HG02852 (cell line): Measurements from ENCODE around the gene SPOCK3.

Experiments used
- ATAC-seq: cut with Tn5 transposase; IDR thresholded peaks from one replicate; pipeline ENCODE4 v1.9.1; 2021; ENCODE audit warnings: mild to moderate bottlenecking, moderate library complexity; ENCODE audit not compliant: unreplicated experiment

The SPOCK3 gene

DNA sequence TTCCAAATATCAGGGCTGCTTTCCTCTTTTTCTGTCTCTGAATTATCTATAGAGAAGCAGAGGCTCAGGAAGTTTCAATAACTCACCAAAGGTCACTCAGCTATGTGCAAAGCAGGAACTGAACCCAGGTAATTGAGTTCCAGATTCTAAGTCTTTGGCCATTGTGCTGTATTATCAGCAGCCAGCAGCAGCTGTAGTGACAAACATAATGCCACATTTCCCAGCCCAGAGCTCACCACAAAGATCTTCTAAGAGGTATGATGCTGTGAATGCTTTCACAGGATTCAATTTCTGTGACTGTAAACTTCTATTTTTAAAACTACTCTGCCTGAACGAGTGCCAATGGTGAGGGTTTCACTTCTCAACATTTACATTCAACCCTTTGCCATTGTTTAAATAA, 56.4 kb downstream of the SPOCK3 start:
- no peak for ATAC-seq

DNA sequence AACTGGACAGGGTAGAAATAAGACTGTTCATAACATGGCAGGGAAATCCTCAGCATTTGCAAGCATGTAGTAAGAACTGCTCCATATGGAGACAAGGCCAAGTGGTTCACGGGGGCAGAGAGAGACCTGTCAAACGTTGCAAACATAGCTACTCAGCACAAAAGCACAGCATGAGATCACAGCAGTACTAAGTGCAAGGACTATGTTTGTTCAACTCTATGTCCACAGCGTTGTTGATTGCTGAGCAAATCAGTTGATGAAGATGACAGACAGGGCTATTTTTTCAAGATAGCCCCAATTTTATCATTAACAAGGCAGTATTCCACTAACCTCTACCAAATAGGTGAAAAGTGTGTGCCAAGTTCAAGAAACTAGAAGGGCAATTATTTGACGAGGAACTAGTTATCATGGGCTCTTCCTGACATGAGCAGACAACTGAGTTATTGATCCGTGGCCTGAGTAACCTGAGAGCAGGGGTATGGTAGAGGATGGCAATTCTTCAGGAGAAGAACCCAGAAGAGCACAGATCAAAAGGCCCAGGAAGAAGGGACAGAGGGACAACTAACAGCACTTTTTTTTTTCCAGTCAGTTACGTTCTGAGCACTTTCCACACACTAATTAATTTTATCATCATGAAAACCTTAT, 57.4 kb downstream of the SPOCK3 start:
- no peak for ATAC-seq

DNA sequence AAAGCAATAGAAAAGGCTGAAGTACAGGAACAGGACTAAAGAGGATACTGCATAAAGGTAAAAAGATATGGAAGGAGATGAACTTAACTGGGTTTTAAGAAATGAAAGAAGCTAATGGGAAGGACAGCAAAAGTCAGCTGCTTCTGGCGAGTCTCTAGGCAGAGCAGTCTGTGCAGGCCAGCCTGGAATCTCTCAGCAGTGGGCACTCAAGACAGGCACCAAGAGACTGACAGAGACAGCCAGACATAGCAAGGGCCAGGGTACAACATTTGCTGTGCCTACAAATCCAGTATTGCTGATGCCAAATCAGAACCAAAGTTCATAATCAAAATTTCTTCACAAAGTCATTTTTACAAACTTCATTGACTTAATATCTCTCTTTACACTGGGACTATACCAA, 62.4 kb downstream of the SPOCK3 start:
- no peak for ATAC-seq

DNA sequence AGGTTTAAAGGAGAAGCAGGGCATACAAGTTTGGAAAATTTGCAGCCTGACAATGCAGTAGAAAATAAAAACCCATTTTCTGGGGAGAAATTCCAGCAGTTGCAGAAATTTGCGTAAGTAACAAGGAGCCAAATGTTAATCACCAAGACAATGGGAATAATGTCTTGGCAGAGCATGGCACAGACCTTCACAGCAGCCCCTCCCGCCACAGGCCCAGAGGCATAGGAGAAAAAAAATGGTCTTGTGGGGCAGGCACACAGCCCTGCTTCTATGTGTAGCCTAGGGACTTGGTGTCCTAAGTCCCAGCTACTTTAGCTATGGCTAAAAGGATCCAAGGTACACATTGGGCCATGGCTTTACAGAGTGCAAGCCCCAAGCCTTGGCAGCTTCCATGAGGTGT, 65.7 kb downstream of the SPOCK3 start:
- ATAC-seq = no peak

DNA sequence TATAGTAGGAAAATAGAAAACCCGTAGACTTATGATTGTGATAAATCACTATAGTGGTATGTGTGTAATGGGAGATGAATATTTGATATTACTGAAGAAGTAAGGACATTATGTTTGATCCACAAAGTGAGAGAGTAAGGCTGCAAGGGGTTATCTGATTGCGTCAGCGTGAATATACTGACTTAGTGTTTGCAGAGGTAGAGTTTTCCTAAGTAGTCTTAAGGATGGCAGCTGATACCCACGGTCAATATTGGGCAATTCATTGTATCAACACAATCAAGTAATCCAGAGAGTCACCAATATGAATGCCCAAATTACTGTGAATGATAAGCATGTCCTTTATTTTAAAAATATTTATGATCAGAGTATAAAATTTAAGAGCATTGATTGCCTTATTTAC, 83.7 kb downstream of the SPOCK3 start:
- no peak for ATAC-seq

DNA sequence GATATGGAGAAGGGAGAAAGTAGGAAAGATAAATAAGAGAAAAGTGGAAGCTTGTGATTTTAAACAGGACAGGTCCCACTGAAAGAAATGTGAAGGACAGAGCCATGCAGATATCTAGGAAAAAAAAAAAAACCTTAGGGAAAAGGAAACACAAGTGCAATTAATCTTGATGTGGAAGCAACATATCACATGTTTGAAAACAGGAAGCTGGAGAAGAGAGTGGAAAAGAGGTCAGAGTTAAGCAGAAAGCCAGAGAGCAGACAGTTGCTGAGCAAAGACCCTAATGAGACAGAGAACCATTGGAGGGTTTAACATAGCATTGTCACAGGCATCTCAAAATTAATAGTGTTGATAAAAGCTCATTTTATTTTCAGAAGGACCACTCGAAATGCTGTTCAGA, 89.7 kb downstream of the SPOCK3 start:
- ATAC-seq = no peak

DNA sequence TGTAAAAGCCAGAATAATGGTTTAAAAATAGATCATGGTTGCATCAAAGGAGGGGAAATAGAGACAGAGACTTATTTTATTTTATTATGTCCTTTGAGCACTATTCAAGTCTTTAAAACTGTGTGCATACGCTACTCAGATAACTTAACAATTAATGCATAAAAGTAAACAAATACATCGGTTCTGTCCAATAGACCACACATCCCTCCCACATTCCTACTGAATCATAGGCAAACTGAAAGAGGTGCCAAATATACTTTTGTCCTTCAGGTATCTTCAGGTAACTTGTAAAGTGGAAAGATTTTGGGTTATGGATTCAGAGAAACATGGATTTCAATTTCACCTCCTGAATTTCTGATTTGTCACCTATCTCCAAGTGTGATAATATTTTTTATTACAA, 91.3 kb downstream of the SPOCK3 start:
- ATAC-seq = no peak

DNA sequence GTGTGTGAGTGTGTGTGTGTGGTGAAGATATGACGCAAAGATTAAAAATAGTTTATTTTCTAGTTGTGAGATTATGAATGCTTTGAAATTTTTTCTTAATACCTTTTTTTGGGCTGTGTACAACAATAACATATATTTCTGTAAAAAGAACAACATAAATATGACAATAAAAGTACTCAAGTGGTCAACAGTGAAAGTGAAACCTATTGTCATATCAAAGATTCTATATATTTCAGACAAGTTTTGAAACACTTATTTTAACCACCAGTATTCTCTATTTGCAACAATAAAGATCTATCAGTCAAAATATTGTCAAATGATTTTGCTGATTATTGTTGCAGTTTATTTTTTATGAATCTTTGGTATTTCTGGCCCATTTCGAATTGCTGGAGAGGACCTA, 98.0 kb downstream of the SPOCK3 start:
- no peak for ATAC-seq

DNA sequence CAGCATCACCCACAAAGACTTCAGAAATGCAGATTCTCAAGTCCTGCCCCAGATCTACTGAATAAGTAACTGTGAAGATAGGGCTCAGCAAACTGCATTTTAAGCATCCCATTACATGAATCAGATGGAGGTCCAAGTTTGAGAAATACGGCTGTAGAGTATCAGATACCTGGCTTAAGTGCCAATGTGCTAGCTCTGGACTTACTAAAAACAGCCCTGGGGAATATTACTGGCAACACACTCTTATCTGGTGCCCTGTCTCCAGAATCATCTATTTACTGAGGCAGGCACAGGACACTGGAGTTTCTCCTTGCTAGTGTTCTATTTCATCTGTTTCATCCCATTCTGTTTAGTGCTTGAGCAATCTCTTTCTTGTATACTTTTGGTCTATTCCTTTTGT, 105.1 kb downstream of the SPOCK3 start:
- ATAC-seq = no peak

DNA sequence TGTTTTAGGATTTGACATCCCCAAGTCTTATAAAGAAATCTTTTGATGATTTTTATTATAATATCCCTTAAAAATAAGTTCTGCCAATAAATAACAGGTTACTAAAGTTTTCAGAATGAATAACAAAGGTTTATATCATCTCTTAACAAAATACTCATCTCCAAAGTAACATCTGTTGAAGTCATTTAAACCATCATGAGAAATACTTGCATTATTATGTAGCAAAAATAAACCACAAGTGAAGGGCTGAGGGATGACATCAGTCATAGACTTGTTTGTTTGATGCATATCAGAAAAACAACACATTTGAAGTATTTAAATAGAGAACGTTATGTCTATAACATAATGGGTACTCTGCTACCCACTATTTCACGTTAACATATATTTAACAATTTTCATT, 114.9 kb downstream of the SPOCK3 start:
- no peak for ATAC-seq

DNA sequence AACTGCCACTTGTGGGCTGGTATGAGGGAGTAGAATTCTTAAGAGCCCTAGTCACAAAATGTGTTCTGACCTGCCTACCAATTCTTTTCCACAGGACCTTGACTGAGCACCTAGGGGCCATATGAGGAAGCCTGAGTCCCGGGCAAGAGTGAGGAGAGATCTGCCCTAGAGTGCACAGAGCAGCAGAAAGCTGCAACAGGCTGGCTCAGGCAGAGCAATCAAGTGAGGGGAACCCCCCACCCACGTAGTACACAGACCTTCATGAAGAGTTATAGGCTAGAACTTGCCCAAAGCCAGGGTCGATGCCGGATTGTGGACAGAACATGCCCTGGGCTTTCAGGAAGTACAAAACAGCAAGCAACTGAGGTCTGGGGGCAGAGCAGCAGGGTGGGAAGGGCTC, 117.0 kb downstream of the SPOCK3 start:
- ATAC-seq = peak; percentile 39

DNA sequence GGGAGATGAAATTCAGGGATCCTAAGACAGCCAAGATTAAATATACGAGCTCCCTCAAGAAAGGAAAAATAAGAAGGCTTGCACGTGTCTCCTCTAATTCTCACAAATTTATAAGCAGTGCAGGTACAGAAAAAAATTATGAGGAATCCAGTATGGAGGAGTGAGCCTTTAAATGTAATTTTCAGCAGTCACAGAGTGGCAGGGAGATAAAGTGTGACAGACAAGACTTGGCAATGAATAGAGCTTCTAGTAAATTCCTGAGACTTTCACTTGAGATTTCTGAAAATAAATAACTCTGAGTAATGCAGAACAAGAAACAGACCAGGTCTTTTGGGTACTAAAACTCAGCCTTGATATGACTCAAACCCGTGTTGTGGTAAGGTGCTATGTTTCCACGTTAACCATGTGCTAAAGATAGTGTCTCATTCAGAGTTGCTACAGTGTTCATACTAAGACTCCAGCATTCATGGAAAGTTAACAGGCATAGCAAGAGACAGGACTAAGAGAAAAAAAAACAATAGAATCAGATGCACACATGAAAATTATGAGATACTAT, 119.8 kb downstream of the SPOCK3 start:
- ATAC-seq = peak; percentile 76

DNA sequence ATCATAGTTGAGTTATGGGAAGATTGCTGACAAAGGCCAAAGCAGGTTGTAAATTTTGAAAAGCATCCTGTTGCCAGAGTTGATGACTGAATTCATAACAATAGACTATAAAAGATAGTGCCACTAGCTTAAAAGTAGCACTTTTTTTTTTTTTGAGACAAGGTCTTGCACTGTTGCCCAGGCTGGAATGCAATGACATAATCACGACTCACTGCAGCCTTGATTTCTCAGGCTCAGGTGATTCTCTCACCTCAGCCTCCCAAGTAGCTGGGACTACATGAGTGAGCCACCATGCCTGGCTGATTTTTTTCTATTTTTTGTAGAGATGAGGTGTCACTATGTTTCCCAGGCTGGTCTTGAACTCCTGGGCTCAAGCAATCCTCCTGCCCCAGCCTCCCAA, 122.7 kb downstream of the SPOCK3 start:
- ATAC-seq = no peak

DNA sequence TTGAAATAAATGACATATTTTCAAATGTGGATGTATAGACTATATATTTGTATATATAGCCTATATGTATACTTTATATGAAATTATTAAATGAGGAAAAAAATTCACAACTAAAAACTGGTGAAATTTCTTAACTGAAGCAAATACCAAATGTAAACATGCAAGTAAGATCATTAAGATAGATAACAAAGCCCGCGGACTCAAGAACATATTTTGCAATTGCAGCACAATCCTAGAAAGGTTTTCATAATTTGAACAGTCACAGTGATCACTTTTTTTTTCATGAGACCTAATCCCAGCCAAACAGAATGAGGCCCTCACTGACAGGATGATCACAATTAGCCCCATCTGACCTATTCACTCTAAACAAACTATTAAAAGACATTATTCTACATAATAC, 123.2 kb downstream of the SPOCK3 start:
- no peak for ATAC-seq

DNA sequence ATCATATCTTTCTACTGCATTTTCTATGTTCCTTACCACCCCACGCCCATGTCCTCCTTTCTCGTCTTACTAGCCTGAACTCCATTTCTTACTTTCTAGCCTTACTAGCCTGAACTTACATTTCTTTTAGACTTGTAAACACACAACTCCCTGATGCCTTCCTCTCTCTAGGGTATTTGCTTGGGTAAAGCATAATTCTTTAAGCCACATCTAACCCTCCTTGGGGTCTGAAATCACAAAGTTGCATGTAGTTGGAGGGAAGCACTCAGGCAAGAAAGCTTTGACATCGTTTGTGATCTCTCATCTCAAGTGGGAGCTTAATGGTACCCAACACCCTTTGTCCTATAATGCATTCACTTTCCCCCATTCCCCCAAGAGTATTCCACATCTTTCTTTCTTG, 124.4 kb downstream of the SPOCK3 start:
- no peak for ATAC-seq

DNA sequence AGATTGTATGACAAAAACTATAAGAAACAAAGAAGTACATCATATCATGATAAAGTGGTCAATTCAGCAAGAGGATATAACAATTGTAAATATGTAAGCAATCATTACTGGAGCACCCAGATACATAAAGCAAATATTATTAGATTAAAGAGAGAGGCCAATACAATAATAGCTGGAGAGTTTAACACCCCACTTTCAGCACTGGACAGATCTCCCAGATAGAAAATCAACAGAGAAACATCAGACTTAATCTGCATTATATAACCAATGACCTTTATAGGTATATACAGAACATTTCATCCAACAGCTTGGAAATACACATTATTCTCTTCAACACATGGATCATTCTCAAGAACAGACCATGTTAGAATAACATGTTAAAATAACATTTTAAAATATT, 128.4 kb downstream of the SPOCK3 start:
- no peak for ATAC-seq

DNA sequence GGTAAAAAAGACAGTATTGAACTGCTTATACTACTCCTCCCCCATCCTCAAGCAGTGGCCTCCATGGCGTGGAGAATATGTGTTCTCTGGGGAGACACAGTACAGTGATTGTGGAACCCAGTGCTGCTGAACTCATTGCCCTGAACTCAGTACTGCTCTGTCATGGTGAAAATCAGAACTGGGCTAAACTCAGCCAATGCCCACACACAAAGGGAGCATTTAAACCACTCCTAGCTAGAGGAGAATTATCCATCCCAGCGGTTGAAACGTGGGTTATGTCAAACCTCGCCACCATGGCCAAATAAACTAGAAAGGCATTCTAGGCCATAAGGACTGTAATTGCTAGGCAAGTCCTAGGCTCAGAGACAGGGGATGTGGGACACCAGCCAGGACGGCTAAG, 131.8 kb downstream of the SPOCK3 start:
- ATAC-seq = no peak

DNA sequence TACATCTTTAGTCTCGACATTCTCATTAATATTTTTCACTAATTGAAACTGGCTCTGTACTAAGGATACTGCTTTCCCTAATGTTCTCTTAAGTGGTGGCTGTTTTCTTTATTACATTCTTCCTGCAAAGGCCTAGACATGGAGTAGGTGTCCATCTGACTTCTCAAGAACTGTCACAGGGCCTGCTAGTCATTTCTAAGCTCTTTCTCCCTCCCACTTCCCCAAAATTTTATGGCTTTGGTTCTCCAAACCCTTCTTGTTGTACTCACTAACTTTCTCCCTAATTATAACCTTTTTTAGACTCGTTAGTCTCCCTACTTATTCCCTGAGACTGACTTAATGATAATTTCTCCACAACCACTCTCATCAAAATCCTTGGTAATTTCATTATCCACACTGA, 133.3 kb downstream of the SPOCK3 start:
- no peak for ATAC-seq

DNA sequence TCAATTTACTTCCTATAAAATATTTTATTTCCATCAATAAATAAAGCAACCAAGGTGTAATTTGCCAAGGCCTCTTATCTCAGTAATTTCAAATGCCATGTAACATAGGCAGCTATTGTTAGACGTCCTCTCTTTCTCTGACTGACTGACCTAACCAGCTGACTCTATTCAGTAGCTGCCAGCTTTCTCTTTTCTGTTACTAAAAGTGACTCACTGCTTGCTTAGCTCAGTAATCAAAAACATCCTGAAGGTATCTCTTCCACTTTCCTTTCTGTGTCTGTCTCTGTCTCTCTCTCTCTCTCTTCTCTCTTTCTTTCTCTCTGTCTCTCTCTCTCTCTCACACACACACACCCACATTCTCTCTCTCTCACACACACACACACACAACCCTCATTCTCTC, 134.2 kb downstream of the SPOCK3 start:
- ATAC-seq = peak; percentile 83

DNA sequence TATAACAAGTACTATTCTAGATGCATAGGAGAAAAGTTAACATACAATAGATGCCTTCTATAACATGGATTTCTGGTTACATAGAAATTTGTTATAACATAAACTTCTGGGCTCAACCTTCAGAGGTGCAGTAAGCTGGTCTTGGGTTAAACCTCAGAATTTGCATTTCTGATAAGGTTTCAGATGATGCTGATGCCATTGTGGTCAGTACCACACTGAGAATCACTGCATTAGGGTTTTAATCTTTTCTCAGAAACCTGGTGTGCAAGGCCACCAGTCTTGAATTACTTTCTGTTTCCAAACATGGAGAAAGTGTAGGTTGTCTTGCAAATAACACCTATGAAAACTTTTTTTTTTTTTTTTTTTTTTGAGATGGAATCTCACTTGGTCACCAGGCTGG, 146.2 kb downstream of the SPOCK3 start:
- ATAC-seq = peak; percentile 70

DNA sequence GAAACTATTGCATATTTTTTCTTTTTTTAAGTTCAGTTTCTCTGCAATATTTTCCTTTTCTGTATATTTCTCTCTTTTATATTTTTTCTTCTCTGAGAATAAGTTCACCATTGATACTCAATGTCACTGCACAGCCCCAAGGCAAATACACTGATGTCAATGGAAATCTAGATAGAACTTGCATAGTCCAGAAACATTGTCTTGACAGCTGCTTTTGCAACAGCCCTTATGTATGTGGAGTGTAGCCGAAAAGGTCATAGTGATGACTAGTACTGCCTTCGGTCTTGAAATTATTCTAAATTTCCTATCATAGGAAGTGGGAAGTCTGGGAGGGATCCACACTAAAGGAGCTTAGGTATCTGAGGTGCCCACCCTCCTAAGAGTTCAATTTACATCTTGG, 150.0 kb downstream of the SPOCK3 start:
- ATAC-seq = no peak

DNA sequence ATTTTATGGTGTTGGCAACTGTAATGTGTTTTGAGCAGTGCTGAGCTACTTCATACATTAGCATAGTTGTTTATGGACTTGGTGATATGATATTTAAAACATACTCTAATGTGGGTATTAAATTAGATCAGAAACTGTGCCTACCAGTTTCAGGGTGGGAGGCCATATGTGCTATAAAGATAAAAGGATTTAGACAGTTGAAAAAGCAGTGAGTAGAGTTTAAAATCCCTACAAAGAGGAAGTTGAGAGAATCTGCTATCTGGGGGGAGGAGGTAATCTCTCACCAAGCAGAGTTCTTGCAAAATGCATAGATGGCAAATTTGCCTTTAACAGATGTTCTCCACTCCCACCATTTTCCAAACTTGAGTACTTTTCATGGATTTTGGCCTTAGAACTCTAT, 154.5 kb downstream of the SPOCK3 start:
- no peak for ATAC-seq

DNA sequence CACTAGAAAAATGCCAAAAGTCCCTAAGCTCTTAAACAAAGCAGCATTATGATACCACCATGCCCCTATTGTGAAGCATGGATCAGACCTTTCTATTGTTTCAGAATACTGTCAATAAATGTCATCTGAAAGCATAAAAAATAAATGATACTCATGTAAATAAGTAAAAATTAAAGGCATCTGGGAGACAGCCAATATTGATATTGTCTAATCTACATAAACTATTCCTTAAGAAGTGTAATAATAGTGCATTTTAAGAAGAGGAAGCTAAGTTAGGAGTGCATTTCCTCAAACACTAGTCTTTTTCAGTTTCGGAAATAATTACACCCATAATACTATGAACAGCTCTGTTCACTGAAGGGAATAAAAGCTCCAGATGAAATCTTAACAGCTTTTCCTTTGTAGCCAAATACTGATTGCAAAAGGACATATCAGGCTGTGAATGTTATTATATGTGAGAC, 181.6 kb downstream of the SPOCK3 start:
- ATAC-seq = no peak
